A549 (cell line): ENCODE measurements around the gene ADCY4. TPM values are rescaled to one million over a fixed set of nuclear protein-coding genes. Genes with fewer than 3 reads are reported as not detected.
"Not testable (repeated sequence)": the region's sequence is repeated elsewhere in the genome, so short reads cannot be mapped to it uniquely, and the experiment has no call there.

Experiments
- ATAC-seq, 2 experiments: fragments of 200-7000 bp in 1 of 2; fragments of >200 bp in 1 of 2; cut with Nextera tagmentation in 1 of 2; cut with Tn5 transposase in 1 of 2; 3 replicates each; pipeline versions ENCODE4 v1.8.0 to v1.9.1; 2018 to 2020; ENCODE audit warnings: mild to moderate bottlenecking in 1 of 2, moderate library complexity in 1 of 2
- CTCF ChIA-PET: fragments of 300-600 bp; sonication (Branson Sonifier 250); formaldehyde crosslinking; extraction: SDS; loops from one replicate; lab custom pipeline; 2021; ENCODE audit warnings: antibody characterized with exemption, inconsistent platforms; lab: Yijun Ruan, JAX
- POLR2A ChIA-PET: fragments of 350-600 bp; formaldehyde crosslinking; extraction: SDS; loops from one replicate; lab custom pipeline; 2021; ENCODE audit warnings: antibody characterized with exemption, inconsistent platforms; lab: Yijun Ruan, JAX
- DNase-seq, 2 experiments: peaks; one replicate each; pipeline versions ENCODE4 v3.0.0 to v3.0.0-alpha.2; 2011 to 2016; ENCODE audit warnings: low read depth in 1 of 2, low spot score in 1 of 2
- FAIRE-seq: peaks from 2 replicates; lab custom pipeline; 2011; peaks lifted over from hg19 to GRCh38; lab: Jason Lieb, UNC
- H3K27ac ChIP-seq, 2 experiments: fragments of >200 bp; sonication (Bioruptor Twin); formaldehyde crosslinking; 3 replicates each; pipeline ENCODE4 v1.5.1; 2016 to 2017
- H3K4me1 ChIP-seq: fragments of >200 bp; sonication (Bioruptor Twin); formaldehyde crosslinking; 3 replicates; pipeline ENCODE4 v1.6.1; 2016
- H3K4me2 ChIP-seq: fragments of >200 bp; sonication (Bioruptor Twin); formaldehyde crosslinking; 3 replicates; pipeline ENCODE4 v1.6.1; 2016
- H3K4me3 ChIP-seq: fragments of >200 bp; sonication (Bioruptor Twin); formaldehyde crosslinking; 3 replicates; pipeline ENCODE4 v1.5.1; 2016
- H3K9me3 ChIP-seq: fragments of >200 bp; sonication (Bioruptor Twin); formaldehyde crosslinking; 3 replicates; pipeline ENCODE4 v1.6.1; 2016
- CBX2 ChIP-seq: fragments of 200-600 bp; sonication (generic); IDR thresholded peaks from 2 replicates; pipeline ENCODE4 v1.6.1; 2016; ENCODE audit warnings: low read depth, mild to moderate bottlenecking, borderline replicate concordance
- CBX8 ChIP-seq: fragments of 200-600 bp; sonication (generic); IDR thresholded peaks from 2 replicates; pipeline ENCODE4 v1.6.1; 2016
- EHMT2 ChIP-seq: fragments of 200-600 bp; sonication (generic); IDR thresholded peaks from 2 replicates; pipeline ENCODE4 v1.6.1; 2016; ENCODE audit warnings: antibody characterized with exemption, low read depth, mild to moderate bottlenecking, moderate library complexity
- FOSL2 ChIP-seq, 2 experiments: fragments of 450-650 bp in 1 of 2; fragments of >200 bp in 1 of 2; sonication (Bioruptor Twin) in 1 of 2; formaldehyde crosslinking; IDR thresholded peaks; 2 replicates each; pipeline versions ENCODE4 v1.5.0 to v1.6.1; 2016 to 2020; ENCODE audit warnings: mild to moderate bottlenecking in 1 of 2, moderate library complexity in 1 of 2
- FOXS1 ChIP-seq: fragments of 250-450 bp; sonication (Bioruptor Pico); IDR thresholded peaks from 2 replicates; pipeline ENCODE4 v1.5.0; 2020; ENCODE audit warnings: mild to moderate bottlenecking, moderate library complexity
- HOXB13 ChIP-seq: fragments of 250-450 bp; sonication (Bioruptor Pico); IDR thresholded peaks from 2 replicates; pipeline ENCODE4 v1.5.0; 2020; ENCODE audit warnings: low read depth, mild to moderate bottlenecking, moderate library complexity
- HOXB5 ChIP-seq: fragments of 250-450 bp; sonication (Bioruptor Pico); IDR thresholded peaks from 2 replicates; pipeline ENCODE4 v1.5.0; 2020; ENCODE audit warnings: mild to moderate bottlenecking, moderate library complexity
- KDM1A ChIP-seq: fragments of 200-600 bp; sonication (generic); IDR thresholded peaks from 2 replicates; pipeline ENCODE4 v1.6.1; 2016; ENCODE audit warnings: low read depth, mild to moderate bottlenecking
- RAD21 ChIP-seq, 2 experiments: fragments of >200 bp in 1 of 2; sonication (Bioruptor Twin) in 1 of 2; formaldehyde crosslinking in 1 of 2; IDR thresholded peaks in 1 of 2; conservative IDR thresholded peaks in 1 of 2; 2 replicates in 1 of 2; 3 replicates in 1 of 2; pipeline ENCODE4 v1.6.1; 2012 to 2018; ENCODE audit warnings: inconsistent platforms in 1 of 2
- SMC3 ChIP-seq: fragments of >200 bp; sonication (Bioruptor Twin); formaldehyde crosslinking; IDR thresholded peaks from 3 replicates; pipeline ENCODE4 v1.6.1; 2018; ENCODE audit warnings: inconsistent platforms
- SREBF2 ChIP-seq: fragments of 450-650 bp; IDR thresholded peaks from 2 replicates; pipeline ENCODE4 v1.6.1; 2014; ENCODE audit warnings: mild to moderate bottlenecking, moderate library complexity
- TP53 ChIP-seq: fragments of 250-450 bp; sonication (Bioruptor Pico); IDR thresholded peaks from 2 replicates; pipeline ENCODE4 v1.5.0; 2021; ENCODE audit warnings: mild to moderate bottlenecking, moderate library complexity
- ZNF302 ChIP-seq: fragments of 250-450 bp; sonication (Bioruptor Pico); IDR thresholded peaks from 2 replicates; pipeline ENCODE4 v1.9.0; 2021; ENCODE audit warnings: inconsistent platforms, mild to moderate bottlenecking, moderate library complexity
- ZSCAN20 ChIP-seq: fragments of 250-450 bp; sonication (Bioruptor Pico); IDR thresholded peaks from 2 replicates; pipeline ENCODE4 v1.8.0; 2022; ENCODE audit warnings: mild to moderate bottlenecking, moderate library complexity
- WGBS: methylation state at CpG from one replicate; pipeline ENCODE4 v1.1.6; 2017; ENCODE audit errors: missing lambda C conversion rate; 5-methylcytosine and 5-hydroxymethylcytosine counted together
- polyA plus RNA-seq, 4 experiments: library from polyadenylated mRNA; depleted of rRNA in 3 of 4; stranded (reverse); fragments of >200 nt; fragmentation: RNase III in 1 of 4; extraction: RNeasy Plus Mini Kit Qiagen cat#74134 plus additional on column Dnase treatment in 1 of 4; gene quantifications; 2 replicates in 3 of 4; 3 replicates in 1 of 4; pipeline ENCODE4 v1.2.3, GENCODE V29; 2011 to 2017
- TF ChIP-seq, protein P1 (sequence below): fragments of >200 bp; sonication (Bioruptor Twin); formaldehyde crosslinking; IDR thresholded peaks from 3 replicates; pipeline ENCODE4 v1.5.1; 2016
- TF ChIP-seq, protein P2 (sequence below): fragments of 450-650 bp; IDR thresholded peaks from 2 replicates; pipeline ENCODE4 v1.6.1; 2014; ENCODE audit warnings: antibody characterized with exemption
- TF ChIP-seq, protein P3 (sequence below): IDR thresholded peaks from 2 replicates; pipeline ENCODE4 v1.6.1; 2012
- TF ChIP-seq, protein P4 (sequence below): IDR thresholded peaks from 2 replicates; pipeline ENCODE4 v1.6.1; 2012
- TF ChIP-seq, protein P5 (sequence below): fragments of 150-350 bp; IDR thresholded peaks from 2 replicates; pipeline ENCODE4 v1.6.1; 2014; ENCODE audit warnings: low read depth, mild to moderate bottlenecking, low read length
- TF ChIP-seq, protein P6 (sequence below): fragments of >200 bp; sonication (Bioruptor Twin); formaldehyde crosslinking; IDR thresholded peaks from 3 replicates; pipeline ENCODE4 v1.6.1; 2016

ADCY4 gene
- polyA plus RNA-seq, 2 of the 4 experiments (the other 2 are of a cell fraction): not detected

DNA sequence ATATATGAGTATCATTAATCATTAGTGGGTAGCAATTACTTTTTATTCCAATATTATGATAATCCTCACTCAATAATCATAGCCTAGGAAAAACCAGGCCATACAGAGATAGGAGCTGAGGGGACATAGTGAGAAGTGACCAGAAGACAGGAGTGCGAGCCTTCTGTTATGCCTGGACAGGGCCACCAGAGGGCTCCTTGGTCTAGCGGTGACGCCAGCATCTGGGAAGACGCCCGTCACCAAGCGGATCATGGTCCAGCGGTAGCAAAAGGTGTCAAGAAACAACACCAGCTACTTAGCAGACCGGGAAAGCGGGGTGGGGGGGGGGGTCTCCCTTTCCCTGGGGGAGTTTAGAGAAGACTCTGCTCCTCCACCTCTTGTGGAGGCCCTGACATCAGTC is 7.0 kb downstream of the ADCY4 start:
- H3K4me2 ChIP-seq, H3K4me1 ChIP-seq, H3K27ac ChIP-seq: not testable (repeated sequence)
- TF ChIP-seq RAD21 (conservative IDR thresholded peaks at IDR 0.05 in 1 of 2, IDR thresholded peaks at IDR 0.05 in 1 of 2) (peak; percentile 47 to 55; a peak in 4 of 5 replicates), SMC3 (peak; percentile 68)
- TF ChIP-seq, protein P1, sequence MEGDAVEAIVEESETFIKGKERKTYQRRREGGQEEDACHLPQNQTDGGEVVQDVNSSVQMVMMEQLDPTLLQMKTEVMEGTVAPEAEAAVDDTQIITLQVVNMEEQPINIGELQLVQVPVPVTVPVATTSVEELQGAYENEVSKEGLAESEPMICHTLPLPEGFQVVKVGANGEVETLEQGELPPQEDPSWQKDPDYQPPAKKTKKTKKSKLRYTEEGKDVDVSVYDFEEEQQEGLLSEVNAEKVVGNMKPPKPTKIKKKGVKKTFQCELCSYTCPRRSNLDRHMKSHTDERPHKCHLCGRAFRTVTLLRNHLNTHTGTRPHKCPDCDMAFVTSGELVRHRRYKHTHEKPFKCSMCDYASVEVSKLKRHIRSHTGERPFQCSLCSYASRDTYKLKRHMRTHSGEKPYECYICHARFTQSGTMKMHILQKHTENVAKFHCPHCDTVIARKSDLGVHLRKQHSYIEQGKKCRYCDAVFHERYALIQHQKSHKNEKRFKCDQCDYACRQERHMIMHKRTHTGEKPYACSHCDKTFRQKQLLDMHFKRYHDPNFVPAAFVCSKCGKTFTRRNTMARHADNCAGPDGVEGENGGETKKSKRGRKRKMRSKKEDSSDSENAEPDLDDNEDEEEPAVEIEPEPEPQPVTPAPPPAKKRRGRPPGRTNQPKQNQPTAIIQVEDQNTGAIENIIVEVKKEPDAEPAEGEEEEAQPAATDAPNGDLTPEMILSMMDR: peak; percentile 48; the same call in 2 of the 3 replicates
- TF ChIP-seq, all 56 proteins: peak for 3; not testable (repeated sequence) for 53
- POLR2A ChIA-PET: interaction anchor here (0.7 kb wide), 1 partner anchor 115 kb away, joined by 3 read pairs; the partner anchor contains the start of gene SDR39U1
- CTCF ChIA-PET: interaction anchor here (0.6 to 46.6 kb wide), 21 partner anchors 9 to 116 kb away, joined by 3 to 1142 read pairs (median 5); partner anchors contain the start of genes CBLN3, CIDEB, KHNYN and LTB4R
- not testable (repeated sequence) for H3K4me3 ChIP-seq, ATAC-seq, H3K9me3 ChIP-seq, FAIRE-seq
- DNase-seq: peak in 1 of 2 experiments; percentile 41
- WGBS: 3% methylated on average over 3 of the region's 9 CpGs

DNA sequence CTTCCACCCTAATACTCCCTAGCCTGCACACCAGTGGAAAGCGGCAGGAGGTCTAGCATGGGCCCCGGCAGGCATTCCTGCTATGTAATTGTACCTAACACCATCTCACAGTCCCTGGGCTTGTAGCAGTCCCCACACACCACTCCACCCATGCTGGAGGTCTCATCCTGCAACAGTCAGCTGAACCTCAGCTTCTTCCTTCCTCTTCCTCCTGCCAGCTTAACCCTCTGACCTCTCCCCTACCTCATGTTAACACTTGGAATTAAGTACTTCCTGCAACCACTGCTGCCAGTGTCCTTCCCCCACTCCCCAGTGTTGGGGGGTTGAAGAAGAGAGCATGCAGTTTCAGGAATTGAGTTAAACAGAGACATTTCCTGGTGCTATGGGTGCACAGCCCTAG is 7.6 kb downstream of the ADCY4 start:
- ChIA-PET POLR2A (interaction anchor here (0.9 kb wide), 1 partner anchor 109 kb away, joined by 4 read pairs; no protein-coding TSS in a partner anchor), CTCF (interaction anchor here (0.6 to 46.6 kb wide), 22 partner anchors 9 to 116 kb away, joined by 3 to 1142 read pairs (median 4); partner anchors contain the start of genes CBLN3, CIDEB, KHNYN and LTB4R)
- no peak for FAIRE-seq
- TF ChIP-seq FOXS1 (CRISPR knock-in tag) (no peak), CBX8 (no peak), TP53 (CRISPR knock-in tag) (no peak), FOSL2 (IDR thresholded peaks at IDR 0.05) (no peak), FOSL2 (CRISPR knock-in tag; IDR thresholded peaks at IDR 0.05) (no peak), ZSCAN20 (CRISPR knock-in tag) (no peak), HOXB5 (CRISPR knock-in tag) (no peak), KDM1A (no peak), SREBF2 (no peak), HOXB13 (no peak)
- TF ChIP-seq, protein P2, sequence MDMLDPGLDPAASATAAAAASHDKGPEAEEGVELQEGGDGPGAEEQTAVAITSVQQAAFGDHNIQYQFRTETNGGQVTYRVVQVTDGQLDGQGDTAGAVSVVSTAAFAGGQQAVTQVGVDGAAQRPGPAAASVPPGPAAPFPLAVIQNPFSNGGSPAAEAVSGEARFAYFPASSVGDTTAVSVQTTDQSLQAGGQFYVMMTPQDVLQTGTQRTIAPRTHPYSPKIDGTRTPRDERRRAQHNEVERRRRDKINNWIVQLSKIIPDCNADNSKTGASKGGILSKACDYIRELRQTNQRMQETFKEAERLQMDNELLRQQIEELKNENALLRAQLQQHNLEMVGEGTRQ: no peak
- TF ChIP-seq, protein P3, sequence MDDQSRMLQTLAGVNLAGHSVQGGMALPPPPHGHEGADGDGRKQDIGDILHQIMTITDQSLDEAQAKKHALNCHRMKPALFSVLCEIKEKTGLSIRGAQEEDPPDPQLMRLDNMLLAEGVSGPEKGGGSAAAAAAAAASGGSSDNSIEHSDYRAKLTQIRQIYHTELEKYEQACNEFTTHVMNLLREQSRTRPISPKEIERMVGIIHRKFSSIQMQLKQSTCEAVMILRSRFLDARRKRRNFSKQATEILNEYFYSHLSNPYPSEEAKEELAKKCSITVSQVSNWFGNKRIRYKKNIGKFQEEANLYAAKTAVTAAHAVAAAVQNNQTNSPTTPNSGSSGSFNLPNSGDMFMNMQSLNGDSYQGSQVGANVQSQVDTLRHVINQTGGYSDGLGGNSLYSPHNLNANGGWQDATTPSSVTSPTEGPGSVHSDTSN: no peak
- TF ChIP-seq, protein P4, sequence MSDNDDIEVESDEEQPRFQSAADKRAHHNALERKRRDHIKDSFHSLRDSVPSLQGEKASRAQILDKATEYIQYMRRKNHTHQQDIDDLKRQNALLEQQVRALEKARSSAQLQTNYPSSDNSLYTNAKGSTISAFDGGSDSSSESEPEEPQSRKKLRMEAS: no peak
- 38% methylated on average over 2 of the region's 2 CpGs for WGBS
- Histone ChIP-seq H3K9me3 (no peaks in the 10 kb centered on the region), H3K4me3 (no peak overlapping the region), H3K4me2 (no peak overlapping the region), H3K27ac (no peak overlapping the region), H3K4me1 (peaks cover under 1% of the 10 kb centered on the region; the same call in 1 of the 3 replicates)
- ATAC-seq: no peak
- no peak for DNase-seq

DNA sequence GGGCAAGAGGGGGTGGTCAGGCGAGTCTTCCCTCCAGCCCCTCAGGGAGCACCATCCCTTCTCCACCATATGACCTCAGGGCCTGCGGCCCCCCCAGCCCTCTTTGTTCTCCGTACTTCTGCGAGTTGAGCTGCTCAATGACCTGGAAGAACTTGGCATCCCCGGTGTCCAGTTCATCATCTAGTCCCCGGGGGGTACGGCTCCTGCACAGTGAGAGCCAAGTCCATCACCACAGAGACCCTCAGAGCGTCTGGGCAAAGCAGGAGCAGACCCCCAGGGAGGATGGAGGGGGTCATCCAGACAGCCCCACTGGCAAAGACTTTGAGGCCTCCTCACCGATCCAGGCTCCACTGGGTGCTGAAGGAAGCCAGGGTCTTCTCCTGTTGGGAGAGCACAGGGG is 8.9 kb downstream of the ADCY4 start:
- no peak overlapping the region for H3K4me3 ChIP-seq
- DNase-seq (no peak), FAIRE-seq (no peak), ATAC-seq (no peak)
- no peaks in the 10 kb centered on the region for H3K9me3 ChIP-seq
- ChIA-PET CTCF (interaction anchor here (1.4 to 46.6 kb wide), 7 partner anchors 10 to 115 kb away, joined by 3 to 1142 read pairs (median 14); partner anchors contain the start of genes CBLN3, CIDEB, KHNYN and LTB4R), POLR2A (interaction anchor here (1.5 kb wide), 1 partner anchor 83 kb away, joined by 3 read pairs; the partner anchor contains the start of gene TINF2)
- no peak overlapping the region for H3K4me2 ChIP-seq
- WGBS: 44% methylated on average over 7 of the region's 9 CpGs
- H3K4me1 ChIP-seq: no peaks in the 10 kb centered on the region
- no peak overlapping the region for H3K27ac ChIP-seq
- TF ChIP-seq ZNF302 (CRISPR knock-in tag) (no peak), SREBF2 (no peak), CBX2 (no peak), EHMT2 (no peak)
- TF ChIP-seq, protein P3: no peak
- TF ChIP-seq, protein P5, sequence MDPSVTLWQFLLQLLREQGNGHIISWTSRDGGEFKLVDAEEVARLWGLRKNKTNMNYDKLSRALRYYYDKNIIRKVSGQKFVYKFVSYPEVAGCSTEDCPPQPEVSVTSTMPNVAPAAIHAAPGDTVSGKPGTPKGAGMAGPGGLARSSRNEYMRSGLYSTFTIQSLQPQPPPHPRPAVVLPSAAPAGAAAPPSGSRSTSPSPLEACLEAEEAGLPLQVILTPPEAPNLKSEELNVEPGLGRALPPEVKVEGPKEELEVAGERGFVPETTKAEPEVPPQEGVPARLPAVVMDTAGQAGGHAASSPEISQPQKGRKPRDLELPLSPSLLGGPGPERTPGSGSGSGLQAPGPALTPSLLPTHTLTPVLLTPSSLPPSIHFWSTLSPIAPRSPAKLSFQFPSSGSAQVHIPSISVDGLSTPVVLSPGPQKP: no peak
- TF ChIP-seq, protein P4: no peak
- TF ChIP-seq, protein P6, sequence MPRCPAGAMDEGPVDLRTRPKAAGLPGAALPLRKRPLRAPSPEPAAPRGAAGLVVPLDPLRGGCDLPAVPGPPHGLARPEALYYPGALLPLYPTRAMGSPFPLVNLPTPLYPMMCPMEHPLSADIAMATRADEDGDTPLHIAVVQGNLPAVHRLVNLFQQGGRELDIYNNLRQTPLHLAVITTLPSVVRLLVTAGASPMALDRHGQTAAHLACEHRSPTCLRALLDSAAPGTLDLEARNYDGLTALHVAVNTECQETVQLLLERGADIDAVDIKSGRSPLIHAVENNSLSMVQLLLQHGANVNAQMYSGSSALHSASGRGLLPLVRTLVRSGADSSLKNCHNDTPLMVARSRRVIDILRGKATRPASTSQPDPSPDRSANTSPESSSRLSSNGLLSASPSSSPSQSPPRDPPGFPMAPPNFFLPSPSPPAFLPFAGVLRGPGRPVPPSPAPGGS: no peak
